Adipocyte (in vitro differentiated cells): ENCODE data around the gene WAC.
"Not testable (repeated sequence)": the region's sequence is repeated elsewhere in the genome, so short reads cannot be mapped to it uniquely, and the experiment has no call there.

Experiments
- DNase-seq: peaks from one replicate; pipeline ENCODE4 v3.0.0-alpha.2; 2015; ENCODE audit warnings: low read depth
- H3K27me3 ChIP-seq: replicated peaks from 2 replicates; pipeline ENCODE4 v1.7.0; 2013; ENCODE audit warnings: mild to moderate bottlenecking, low read length, moderate library complexity; ENCODE audit not compliant: control insufficient read depth, insufficient read depth
- H3K36me3 ChIP-seq: 2 replicates; pipeline ENCODE4 v1.7.0; 2013; ENCODE audit warnings: low read length, mild to moderate bottlenecking, moderate library complexity; ENCODE audit not compliant: control insufficient read depth, insufficient read depth, severe bottlenecking
- H3K4me1 ChIP-seq: 2 replicates; pipeline ENCODE4 v1.7.0; 2013; ENCODE audit warnings: mild to moderate bottlenecking, low read length, moderate library complexity; ENCODE audit not compliant: control insufficient read depth, insufficient read depth
- H3K4me3 ChIP-seq: 2 replicates; pipeline ENCODE4 v1.7.0; 2013; ENCODE audit warnings: mild to moderate bottlenecking, low read length, moderate library complexity
- H3K9ac ChIP-seq: 2 replicates; pipeline ENCODE4 v1.7.0; 2013; ENCODE audit warnings: mild to moderate bottlenecking, low read length, moderate library complexity
- H3K9me3 ChIP-seq: 2 replicates; pipeline ENCODE4 v1.7.0; 2013; ENCODE audit warnings: mild to moderate bottlenecking, low read length, moderate library complexity; ENCODE audit not compliant: control insufficient read depth

The WAC gene

GRCh38 chr10:28569506-28570159, 36.7 kb downstream of the WAC start:
- Histone ChIP-seq H3K9me3 (no peaks in the 10 kb centered on the region), H3K4me3 (no peak overlapping the region), H3K4me1 (peaks cover 44% of the 10 kb centered on the region), H3K9ac (no peak overlapping the region), H3K27me3 (no peaks in the 10 kb centered on the region), H3K36me3 (peaks cover 27% of the 10 kb centered on the region)
- DNase-seq = peak; percentile 55

GRCh38 chr10:28570598-28570997, 37.7 kb downstream of the WAC start:
- no peak for DNase-seq
- no peak overlapping the region for H3K9ac ChIP-seq
- H3K9me3 ChIP-seq = no peaks in the 10 kb centered on the region
- H3K27me3 ChIP-seq = no peaks in the 10 kb centered on the region
- peaks cover 39% of the 10 kb centered on the region for H3K4me1 ChIP-seq
- no peak overlapping the region for H3K4me3 ChIP-seq
- peaks cover 34% of the 10 kb centered on the region for H3K36me3 ChIP-seq

- Histone ChIP-seq H3K9ac (no peak overlapping the region), H3K4me3 (no peak overlapping the region), H3K9me3 (no peaks in the 10 kb centered on the region), H3K36me3 (peaks cover 36% of the 10 kb centered on the region), H3K4me1 (peaks cover 33% of the 10 kb centered on the region), H3K27me3 (no peaks in the 10 kb centered on the region)
- no peak for DNase-seq
Measured at GRCh38 chr10:28571265-28571664, 38.3 kb downstream of the WAC start.

DNA sequence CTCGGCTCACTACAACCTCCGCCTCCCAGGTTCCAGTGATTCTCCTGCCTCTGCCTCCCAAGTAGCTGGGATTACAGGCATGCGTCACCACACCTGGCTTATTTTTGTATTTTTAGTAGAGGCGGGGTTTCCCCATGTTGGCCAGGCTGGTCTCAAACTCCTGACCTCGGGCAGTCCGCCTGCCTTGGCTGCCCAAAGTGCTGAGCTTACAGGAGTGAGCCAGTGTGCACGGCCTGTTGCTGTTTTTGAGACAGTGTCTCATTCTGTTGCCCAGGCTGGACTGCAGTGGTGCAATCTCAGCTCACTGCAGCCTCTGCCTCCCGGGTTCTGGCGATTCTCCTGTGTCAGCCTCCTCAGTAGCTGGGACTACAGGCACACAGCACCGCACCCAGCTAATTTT, 41.3 kb downstream of the WAC start:
- not testable (repeated sequence) for H3K4me3 ChIP-seq, H3K9ac ChIP-seq, H3K27me3 ChIP-seq, H3K9me3 ChIP-seq, DNase-seq
- peaks cover 15% of the 10 kb centered on the region for H3K4me1 ChIP-seq
- peaks cover 33% of the 10 kb centered on the region for H3K36me3 ChIP-seq

DNA sequence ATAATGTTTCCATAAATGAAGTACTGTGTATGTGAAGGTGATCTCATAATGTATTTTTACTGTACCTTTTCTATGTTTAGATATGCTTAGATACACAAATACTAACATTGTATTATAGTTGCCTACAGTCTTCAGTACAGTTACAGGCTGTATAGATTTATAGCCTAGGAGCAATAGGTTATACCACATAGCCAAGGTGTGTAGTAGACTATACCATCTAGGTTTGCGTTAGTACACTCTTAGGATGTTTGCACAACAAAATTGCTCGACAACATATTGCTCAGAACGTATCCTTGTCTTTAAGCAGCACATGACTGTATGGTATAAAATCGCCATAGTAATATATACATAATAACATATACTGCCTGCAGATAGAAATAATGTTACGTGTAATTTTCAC, 42.9 kb downstream of the WAC start:
- Histone ChIP-seq H3K9me3 (no peaks in the 10 kb centered on the region), H3K36me3 (peaks cover 38% of the 10 kb centered on the region)
- no peak for DNase-seq

DNA sequence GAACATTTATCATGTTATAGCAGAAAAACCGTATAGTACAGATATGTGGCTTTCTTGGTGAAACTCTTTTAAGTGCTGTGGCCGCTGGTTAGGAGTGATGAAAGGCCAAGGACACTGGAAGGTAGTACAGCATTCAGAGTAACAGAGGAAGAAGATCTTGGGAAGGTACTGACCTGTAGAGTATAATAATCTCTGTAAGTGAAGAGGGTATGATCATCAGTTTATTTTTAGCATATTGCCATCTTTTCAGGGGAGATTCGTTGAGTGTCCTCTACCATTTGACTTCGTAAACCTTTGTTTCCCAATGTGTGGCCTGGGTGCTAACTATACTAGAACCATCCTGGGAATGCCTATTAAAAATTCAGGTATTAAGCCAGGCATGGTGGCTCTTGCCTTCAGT, 44.6 kb downstream of the WAC start:
- H3K4me1 ChIP-seq = no peaks in the 10 kb centered on the region
- H3K9ac ChIP-seq = no peak overlapping the region
- peaks cover 30% of the 10 kb centered on the region for H3K36me3 ChIP-seq

More for the DNA sequence above, 42.9 kb downstream of the WAC start:
- H3K9ac ChIP-seq = no peak overlapping the region
- H3K4me3 ChIP-seq = no peak overlapping the region
- H3K4me1 ChIP-seq = no peaks in the 10 kb centered on the region
- H3K27me3 ChIP-seq = no peaks in the 10 kb centered on the region

GRCh38 chr10:28578454-28578853, 45.5 kb downstream of the WAC start:
- H3K36me3 ChIP-seq = peaks cover 40% of the 10 kb centered on the region

More for the DNA sequence above, 44.6 kb downstream of the WAC start:
- Histone ChIP-seq H3K4me3 (no peak overlapping the region), H3K27me3 (no peaks in the 10 kb centered on the region), H3K9me3 (no peaks in the 10 kb centered on the region)
- DNase-seq = no peak

GRCh38 chr10:28580825-28581224, 47.9 kb downstream of the WAC start:
- Histone ChIP-seq H3K4me1 (no peaks in the 10 kb centered on the region), H3K9me3 (no peaks in the 10 kb centered on the region), H3K4me3 (no peak overlapping the region), H3K36me3 (peaks cover 46% of the 10 kb centered on the region), H3K27me3 (no peaks in the 10 kb centered on the region), H3K9ac (no peak overlapping the region)
- no peak for DNase-seq

More at GRCh38 chr10:28578454-28578853, 45.5 kb downstream of the WAC start:
- no peak for DNase-seq
- Histone ChIP-seq H3K9ac (no peak overlapping the region), H3K27me3 (no peaks in the 10 kb centered on the region), H3K9me3 (no peaks in the 10 kb centered on the region), H3K4me1 (no peaks in the 10 kb centered on the region), H3K4me3 (no peak overlapping the region)

DNA sequence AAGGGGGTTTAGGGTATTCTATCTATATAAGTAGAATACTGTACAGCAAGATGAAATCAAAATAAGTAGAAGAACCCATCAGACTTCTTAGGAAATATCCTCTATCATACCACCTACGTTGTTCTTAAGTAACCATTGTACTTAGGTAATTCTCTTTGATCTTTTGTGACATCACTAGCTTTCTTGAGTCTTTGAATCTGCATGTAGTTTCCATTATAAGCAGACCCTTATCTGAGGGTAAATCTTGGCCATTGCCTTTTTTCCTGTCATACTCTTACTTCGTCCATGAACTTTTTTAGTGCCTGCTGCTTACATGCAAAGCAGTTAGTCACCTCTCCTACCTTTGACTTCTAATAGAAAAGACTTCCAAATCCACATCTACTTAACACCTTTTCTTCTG, 49.0 kb downstream of the WAC start:
- Histone ChIP-seq H3K9me3 (no peaks in the 10 kb centered on the region), H3K36me3 (peaks cover 55% of the 10 kb centered on the region), H3K9ac (no peak overlapping the region), H3K4me1 (peaks cover 4% of the 10 kb centered on the region), H3K27me3 (no peaks in the 10 kb centered on the region), H3K4me3 (no peak overlapping the region)
- DNase-seq = no peak

DNA sequence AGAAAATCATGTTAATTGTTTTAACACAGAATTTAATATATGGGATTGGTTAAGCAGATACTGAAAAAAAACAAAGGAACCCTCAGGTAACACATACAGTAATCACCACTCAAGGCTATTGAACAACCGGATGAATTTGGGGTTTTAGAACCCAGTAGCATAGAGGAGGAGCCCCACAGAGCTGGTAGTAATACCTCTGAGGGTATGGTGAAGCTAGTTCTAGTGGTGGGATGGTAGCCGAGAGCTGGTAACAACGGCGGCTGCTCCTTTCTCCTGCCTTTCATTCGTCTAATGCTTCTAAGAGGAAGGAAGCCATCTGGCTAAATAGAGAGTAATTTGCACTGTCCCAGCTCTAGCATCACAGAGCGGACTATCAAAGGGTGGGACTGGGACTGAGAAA, 52.2 kb downstream of the WAC start:
- Histone ChIP-seq H3K36me3 (peaks cover 62% of the 10 kb centered on the region), H3K4me3 (no peak overlapping the region), H3K4me1 (peaks cover 32% of the 10 kb centered on the region), H3K9me3 (no peaks in the 10 kb centered on the region), H3K27me3 (no peaks in the 10 kb centered on the region), H3K9ac (no peak overlapping the region)
- DNase-seq = no peak

DNA sequence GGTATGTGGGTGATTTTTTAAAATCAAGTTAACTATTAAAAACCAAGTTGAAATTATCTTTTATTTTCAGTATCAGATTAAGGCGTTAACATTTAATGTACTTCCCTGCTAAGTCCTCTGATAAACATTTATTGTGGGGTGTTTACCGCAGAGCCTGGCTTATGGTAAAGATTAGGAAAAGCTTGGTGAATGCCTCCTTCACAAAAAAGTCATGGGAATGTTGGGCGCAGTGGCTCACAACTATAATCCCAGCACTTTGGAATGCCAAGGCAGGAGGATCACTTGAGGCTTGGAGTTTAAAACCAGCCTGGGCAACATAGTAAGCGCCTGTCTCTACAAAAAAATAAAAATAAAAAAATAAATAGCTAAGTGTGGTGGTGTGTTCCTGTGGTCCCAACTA, 53.3 kb downstream of the WAC start:
- Histone ChIP-seq H3K9ac (no peak overlapping the region), H3K36me3 (peaks cover 67% of the 10 kb centered on the region), H3K4me3 (no peak overlapping the region), H3K27me3 (no peaks in the 10 kb centered on the region), H3K4me1 (peaks cover 32% of the 10 kb centered on the region), H3K9me3 (no peaks in the 10 kb centered on the region)
- DNase-seq = no peak
